Inferior parietal cortex (tissue), 1 donor: ENCODE results near the gene SAMD1.
A peak's percentile ranks its signal among the peaks of the same experiment; 100 is the strongest.

ENCODE experiments used
- DNase-seq: peaks from one replicate; pipeline ENCODE4 v3.0.0-alpha.2; 2016; ENCODE audit errors: extremely low spot score

Gene SAMD1

GRCh38 chr19:14090509-14091080 lies at the start of gene SAMD1:
Gene SAMD1 (minus strand): TSS chr19:14090751.
- peak; percentile 40 for DNase-seq

- DNase-seq, result no peak
These were observed 49.4 kb upstream of the SAMD1 start for GRCh38 chr19:14139944-14140343.

- DNase-seq, result peak; percentile 32
These were observed 48.2 kb upstream of the SAMD1 start for GRCh38 chr19:14138576-14139265.

GRCh38 chr19:14136509-14137281 lies 46.1 kb upstream of the SAMD1 start, which contains the start of gene ASF1B:
Gene ASF1B (minus strand): TSS chr19:14136589. CDS start chr19:14136456, 133 bp downstream.
- DNase-seq, result peak; percentile 99

GRCh38 chr19:14135985-14136508 lies 45.5 kb upstream of the SAMD1 start:
- DNase-seq, result no peak

GRCh38 chr19:14135355-14135754 lies 44.8 kb upstream of the SAMD1 start:
- no peak for DNase-seq

- no peak for DNase-seq
These were observed 37.5 kb upstream of the SAMD1 start for GRCh38 chr19:14127929-14128509.

- no peak for DNase-seq
These were observed 36.6 kb upstream of the SAMD1 start for GRCh38 chr19:14127176-14127575.

GRCh38 chr19:14122924-14123323 lies 32.4 kb upstream of the SAMD1 start:
- DNase-seq, result no peak

GRCh38 chr19:14120497-14120780 lies 29.9 kb upstream of the SAMD1 start:
- DNase-seq, result no peak

GRCh38 chr19:14119644-14120496 lies 29.3 kb upstream of the SAMD1 start:
- DNase-seq, result no peak

- DNase-seq, result no peak
These were observed 28.6 kb upstream of the SAMD1 start for GRCh38 chr19:14119146-14119545.

- DNase-seq, result peak; percentile 66
These were observed 27.9 kb upstream of the SAMD1 start for GRCh38 chr19:14118165-14119051.

GRCh38 chr19:14117668-14118164 lies 27.2 kb upstream of the SAMD1 start, which contains the start of gene PRKACA:
Gene PRKACA (minus strand): TSS chr19:14117762. CDS start chr19:14117547, 215 bp downstream.
- DNase-seq, result peak; percentile 97

- DNase-seq, result no peak
These were observed 26.5 kb upstream of the SAMD1 start for GRCh38 chr19:14116918-14117578.

- no peak for DNase-seq
These were observed 26.0 kb upstream of the SAMD1 start for GRCh38 chr19:14116525-14116917.

- no peak for DNase-seq
These were observed 25.2 kb upstream of the SAMD1 start for GRCh38 chr19:14115756-14116155.

GRCh38 chr19:14114854-14115253 lies 24.3 kb upstream of the SAMD1 start:
- DNase-seq, result no peak

GRCh38 chr19:14114439-14114838 lies 23.9 kb upstream of the SAMD1 start:
- no peak for DNase-seq
